HuH-7.5 (cell line): ENCODE results near the gene SAP25.
"Not testable (repeated sequence)": the region's sequence is repeated elsewhere in the genome, so short reads cannot be mapped to it uniquely, and the experiment has no call there.

Source experiments
- DNase-seq: peaks from one replicate; pipeline ENCODE4 v3.0.0; 2011; ENCODE audit warnings: low spot score

The SAP25 gene

DNA sequence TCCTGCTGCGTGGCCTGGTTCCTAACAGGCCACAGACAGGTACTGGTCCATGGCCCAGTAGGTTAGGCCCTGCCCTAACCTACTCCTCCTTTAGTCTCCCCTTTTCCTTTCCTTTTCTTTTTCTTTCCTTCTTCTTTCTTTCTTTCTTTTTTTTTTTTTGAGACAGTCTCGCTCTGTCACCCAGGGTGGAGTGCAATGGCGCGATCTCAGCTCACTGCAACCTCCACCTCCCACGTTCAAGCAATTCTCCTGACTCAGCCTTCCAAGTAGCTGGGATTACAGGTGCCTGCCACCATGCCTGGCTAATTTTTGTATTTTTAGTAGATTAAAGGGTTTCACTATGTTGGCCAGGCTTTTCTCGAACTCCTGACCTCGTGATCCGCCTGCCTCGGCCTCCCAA, 37.7 kb downstream of the SAP25 start:
- not testable (repeated sequence) for DNase-seq

DNA sequence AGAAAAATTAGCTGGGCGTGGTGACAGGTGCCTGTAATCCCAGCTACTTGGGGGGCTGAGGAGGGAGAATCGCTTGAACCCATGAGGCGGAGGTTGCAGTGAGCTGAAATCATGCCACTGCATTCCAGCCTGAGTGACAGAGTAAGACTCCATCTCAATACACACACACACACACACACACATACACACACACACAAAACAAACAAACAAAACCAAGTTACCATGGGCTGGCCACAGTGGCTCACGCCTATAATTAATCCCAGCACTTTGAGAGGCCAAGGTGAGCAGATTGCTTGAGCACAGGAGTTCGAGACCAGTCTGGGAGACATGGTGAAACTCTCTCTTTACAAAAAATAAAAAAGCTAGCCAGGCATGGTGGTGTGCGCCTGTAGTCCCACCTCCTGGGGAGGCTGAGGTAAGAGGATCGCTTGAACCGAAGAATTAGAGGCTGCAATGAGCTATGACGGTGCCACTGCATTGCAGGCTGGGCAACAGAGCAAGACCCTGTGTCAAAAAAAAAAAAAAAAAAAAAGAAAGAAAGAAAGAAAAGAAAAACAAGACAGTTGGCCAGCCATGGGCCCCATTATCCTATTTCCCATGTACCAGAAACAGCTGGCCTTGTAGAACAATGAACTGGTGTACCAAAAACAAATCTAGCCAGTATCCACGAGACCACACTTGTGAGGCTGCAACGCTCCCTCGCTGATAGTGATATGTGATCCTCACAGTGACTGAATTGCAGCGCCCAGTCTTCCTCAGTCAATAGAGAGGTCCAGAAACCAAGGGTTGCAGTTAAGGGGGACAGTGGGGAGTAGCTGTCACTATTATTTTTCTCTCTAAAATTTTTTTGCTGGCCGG, 41.3 kb downstream of the SAP25 start:
- DNase-seq: no peak

DNA sequence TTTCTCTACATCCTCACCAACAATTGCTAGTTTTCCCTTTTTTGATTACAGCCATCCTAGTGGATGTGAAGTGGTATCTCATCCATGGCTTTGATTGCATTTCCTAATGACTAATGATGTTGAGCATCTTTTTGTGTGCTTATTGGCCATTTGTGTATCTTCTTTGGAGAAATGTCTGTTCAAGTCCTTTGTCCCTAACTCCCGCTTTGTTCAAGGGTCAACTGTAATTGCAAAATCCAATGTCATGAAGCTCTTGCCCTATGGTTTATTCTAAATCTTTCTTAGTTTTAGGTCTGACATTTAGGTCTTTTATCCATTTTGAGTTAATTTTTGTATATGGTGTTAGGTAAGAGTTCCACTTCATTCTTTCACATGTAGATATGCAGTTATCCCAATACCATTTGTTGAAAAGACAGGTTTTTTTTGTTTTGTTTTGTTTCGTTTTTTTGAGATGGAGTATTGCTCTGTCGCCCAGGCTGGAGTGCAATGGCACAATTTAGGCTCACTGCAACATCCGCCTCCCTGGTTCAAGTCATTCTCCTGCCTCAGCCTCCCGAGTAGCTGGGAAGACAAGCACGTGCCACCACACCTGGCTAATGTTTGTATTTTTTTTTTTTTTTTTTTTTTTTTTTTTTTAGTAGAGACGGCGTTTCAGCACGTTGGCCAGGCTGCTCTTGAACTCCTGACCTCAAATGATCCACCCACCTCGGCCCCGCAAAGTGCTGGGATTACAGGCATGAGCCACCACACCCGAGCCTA, 45.4 kb downstream of the SAP25 start:
- DNase-seq: not testable (repeated sequence)

DNA sequence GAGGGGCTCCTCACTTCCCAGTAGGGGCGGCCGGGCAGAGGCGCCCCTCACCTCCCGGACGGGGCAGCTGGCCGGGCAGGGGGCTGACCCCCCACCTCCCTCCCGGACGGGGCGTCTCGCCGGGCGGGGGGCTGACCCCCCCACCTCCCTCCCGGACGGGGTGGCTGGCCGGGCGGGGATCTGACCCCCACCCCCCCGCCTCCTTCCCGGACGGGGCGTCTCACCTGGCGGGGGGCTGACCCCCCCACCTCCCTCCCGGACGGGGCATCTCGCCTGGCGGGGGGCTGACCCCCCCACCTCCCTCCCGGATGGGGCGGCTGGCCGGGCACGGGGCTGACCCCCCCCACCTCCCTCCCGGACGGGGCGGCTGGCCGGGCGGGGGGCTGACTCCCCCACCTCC, 50.5 kb downstream of the SAP25 start:
- DNase-seq: not testable (repeated sequence)
